22Rv1 (cell line): ENCODE measurements around the gene SOX2.

Source experiments
- H3K27ac ChIP-seq: fragments of 450-650 bp; 2 replicates; pipeline ENCODE4 v1.5.1; 2017
- CTCF ChIP-seq: fragments of 450-650 bp; IDR thresholded peaks from 2 replicates; pipeline ENCODE4 v1.5.1; 2017; ENCODE audit warnings: mild to moderate bottlenecking
- ZFX ChIP-seq: fragments of 450-650 bp; IDR thresholded peaks from 2 replicates; pipeline ENCODE4 v1.6.1; 2017; ENCODE audit warnings: antibody characterized with exemption, borderline replicate concordance

SOX2 gene

DNA sequence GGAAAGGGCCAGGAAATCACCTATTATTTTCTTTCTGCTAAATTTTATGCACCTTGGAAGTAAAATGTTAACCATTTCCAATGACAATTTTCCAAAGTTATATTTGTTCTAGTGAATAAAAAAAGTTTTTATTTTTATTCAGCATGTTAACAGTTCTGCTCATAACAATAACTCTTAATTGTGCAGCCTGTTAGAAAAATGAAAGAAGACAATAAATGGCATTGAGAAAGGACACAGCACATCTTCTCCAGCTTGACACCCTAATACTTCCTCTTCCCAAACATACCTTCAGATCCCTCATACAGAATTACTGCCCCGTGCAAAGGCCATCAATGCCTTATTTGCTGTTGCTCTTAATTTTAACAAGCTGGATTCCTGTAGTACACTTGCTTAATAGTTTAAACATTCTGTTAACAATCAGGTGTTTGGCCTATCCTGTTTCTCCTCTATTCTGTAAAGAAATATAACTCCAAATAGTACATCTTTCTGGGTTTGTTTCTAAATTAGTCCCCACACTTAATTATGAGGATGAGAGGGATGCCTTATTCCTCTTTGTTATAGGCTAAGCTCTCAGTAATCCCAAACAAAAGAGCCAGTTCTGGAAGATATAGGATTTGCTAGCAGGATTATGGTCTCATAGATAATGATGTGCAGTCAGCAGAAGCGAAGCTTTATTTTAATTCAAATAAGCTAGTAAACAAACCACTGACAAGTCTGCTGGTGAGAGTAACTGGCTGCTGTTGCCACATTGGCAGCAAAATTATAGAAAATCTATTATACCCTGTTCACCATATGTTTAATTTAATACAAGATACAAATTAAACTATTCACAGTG, 19.2 kb upstream of the SOX2 start:
- TF ChIP-seq ZFX (no peak), CTCF (no peak)
- no peak overlapping the region for H3K27ac ChIP-seq

DNA sequence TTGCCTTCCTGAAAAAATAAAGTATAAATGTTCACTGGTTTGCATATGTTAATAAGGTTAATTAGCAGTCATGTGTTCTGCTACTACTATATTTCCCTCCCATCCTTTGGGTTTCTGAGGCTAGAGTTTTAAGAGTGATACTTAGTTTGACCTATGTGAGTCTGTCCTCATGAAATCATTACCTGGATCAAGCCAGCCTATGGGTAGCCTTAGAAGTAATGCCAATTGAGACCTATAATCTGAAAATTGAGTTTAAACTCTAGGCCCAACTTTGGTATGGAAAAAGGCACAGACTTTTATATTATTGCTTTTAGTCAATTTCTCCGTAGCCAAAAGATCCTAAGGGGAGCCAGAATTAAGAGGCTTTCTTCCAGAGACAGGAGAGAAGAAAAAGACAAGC, 18.4 kb upstream of the SOX2 start:
- TF ChIP-seq ZFX (no peak), CTCF (no peak)
- H3K27ac ChIP-seq, result no peak overlapping the region

DNA sequence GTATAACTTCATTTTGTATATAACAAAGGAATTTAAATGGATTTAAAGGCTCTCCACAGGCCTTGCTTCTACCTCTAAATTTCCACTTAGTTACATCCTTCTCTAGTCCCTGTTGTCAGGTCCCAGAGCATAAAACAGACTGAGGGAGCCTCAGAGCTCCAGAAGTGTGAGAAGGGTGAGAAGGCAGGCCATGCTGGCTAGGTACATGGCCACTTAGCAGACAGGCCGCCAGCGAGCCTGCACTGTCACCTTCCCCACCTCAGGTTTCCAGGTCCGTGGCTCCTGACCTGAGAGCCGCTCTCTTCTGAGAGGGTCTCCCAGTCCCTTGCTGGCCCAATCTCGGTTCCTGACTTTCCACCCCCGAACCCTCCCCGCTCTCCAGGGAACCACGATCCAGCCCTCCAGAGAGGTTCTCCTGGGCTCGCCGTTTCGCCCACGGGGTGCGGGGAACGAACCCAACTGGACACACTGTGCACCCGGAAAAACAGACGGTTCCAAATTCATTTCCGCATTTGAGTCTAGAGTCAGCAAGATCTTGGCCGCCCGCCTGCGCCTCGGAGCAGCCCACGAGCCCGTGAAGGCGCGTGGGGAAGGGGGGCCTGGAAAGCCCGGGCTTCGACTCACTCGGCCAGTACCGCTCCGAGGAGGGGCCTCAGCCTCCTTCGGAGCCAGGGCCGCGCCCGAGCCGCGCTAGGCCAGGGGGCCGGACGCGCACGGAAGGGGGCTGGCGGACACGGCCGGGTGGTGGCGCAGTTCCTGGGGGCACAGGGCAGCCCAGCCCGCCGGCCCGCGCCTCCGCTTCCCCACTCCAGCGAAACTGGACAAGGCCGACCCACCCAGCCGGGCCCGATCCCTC, 16.7 kb upstream of the SOX2 start:
- no peak for TF ChIP-seq CTCF
- no peak for TF ChIP-seq ZFX

GRCh38 chr3:181695661-181696491, 15.8 kb upstream of the SOX2 start:
- no peak for TF ChIP-seq CTCF
- TF ChIP-seq ZFX, result no peak
- no peak overlapping the region for H3K27ac ChIP-seq

More for the DNA sequence above, 16.7 kb upstream of the SOX2 start:
- no peak overlapping the region for H3K27ac ChIP-seq

DNA sequence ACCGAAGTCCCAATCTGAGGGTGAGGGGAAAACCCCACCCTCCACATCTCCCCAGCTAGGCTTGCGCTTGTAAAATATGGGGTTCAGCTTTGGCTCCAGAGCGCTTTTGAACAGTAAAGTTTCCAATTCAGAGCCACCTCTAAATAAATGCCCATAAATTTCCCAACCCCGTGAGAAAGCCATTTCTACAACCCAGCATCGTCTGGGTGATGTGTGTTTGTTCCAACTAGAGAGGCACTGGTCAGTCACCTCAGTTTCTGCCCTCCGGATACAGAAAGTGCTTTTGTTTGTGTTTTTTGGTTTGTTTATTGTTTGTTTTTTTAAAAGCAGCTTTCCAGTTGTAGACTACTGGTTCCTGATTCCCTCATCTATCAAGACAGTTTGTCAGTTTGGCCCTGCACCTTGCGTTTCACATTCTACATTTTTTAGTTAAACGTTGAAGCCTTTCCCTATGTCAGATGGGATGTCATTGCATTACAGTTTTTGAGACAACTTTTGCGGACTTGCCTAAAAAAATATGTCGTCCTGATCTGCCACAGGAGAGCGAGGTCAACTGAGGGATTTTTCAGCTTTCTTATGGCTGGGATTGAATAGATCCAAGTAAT, 15.0 kb upstream of the SOX2 start:
- TF ChIP-seq CTCF (no peak), ZFX (no peak)
- no peak overlapping the region for H3K27ac ChIP-seq

GRCh38 chr3:181698263-181698954, 13.3 kb upstream of the SOX2 start:
- TF ChIP-seq ZFX (no peak), CTCF (no peak)
- H3K27ac ChIP-seq, result no peak overlapping the region
